A549 (cell line): ENCODE results near the gene SSMEM1. TPM values are rescaled to one million over a fixed set of nuclear protein-coding genes. Genes with fewer than 3 reads are reported as not detected.

ENCODE experiments used
- ATAC-seq, 2 experiments: fragments of 200-7000 bp in 1 of 2; fragments of >200 bp in 1 of 2; cut with Nextera tagmentation in 1 of 2; cut with Tn5 transposase in 1 of 2; 3 replicates each; pipeline versions ENCODE4 v1.8.0 to v1.9.1; 2018 to 2020; ENCODE audit warnings: mild to moderate bottlenecking in 1 of 2, moderate library complexity in 1 of 2
- CTCF ChIA-PET: fragments of 300-600 bp; sonication (Branson Sonifier 250); formaldehyde crosslinking; extraction: SDS; loops from one replicate; lab custom pipeline; 2021; ENCODE audit warnings: antibody characterized with exemption, inconsistent platforms; lab: Yijun Ruan, JAX
- POLR2A ChIA-PET: fragments of 350-600 bp; formaldehyde crosslinking; extraction: SDS; loops from one replicate; lab custom pipeline; 2021; ENCODE audit warnings: antibody characterized with exemption, inconsistent platforms; lab: Yijun Ruan, JAX
- DNase-seq, 2 experiments: peaks; one replicate each; pipeline versions ENCODE4 v3.0.0 to v3.0.0-alpha.2; 2011 to 2016; ENCODE audit warnings: low read depth in 1 of 2, low spot score in 1 of 2
- FAIRE-seq: peaks from 2 replicates; lab custom pipeline; 2011; peaks lifted over from hg19 to GRCh38; lab: Jason Lieb, UNC
- H3K27ac ChIP-seq, 2 experiments: fragments of >200 bp; sonication (Bioruptor Twin); formaldehyde crosslinking; 3 replicates each; pipeline ENCODE4 v1.5.1; 2016 to 2017
- H3K4me1 ChIP-seq: fragments of >200 bp; sonication (Bioruptor Twin); formaldehyde crosslinking; 3 replicates; pipeline ENCODE4 v1.6.1; 2016
- H3K4me2 ChIP-seq: fragments of >200 bp; sonication (Bioruptor Twin); formaldehyde crosslinking; 3 replicates; pipeline ENCODE4 v1.6.1; 2016
- H3K4me3 ChIP-seq: fragments of >200 bp; sonication (Bioruptor Twin); formaldehyde crosslinking; 3 replicates; pipeline ENCODE4 v1.5.1; 2016
- H3K9me3 ChIP-seq: fragments of >200 bp; sonication (Bioruptor Twin); formaldehyde crosslinking; 3 replicates; pipeline ENCODE4 v1.6.1; 2016
- BHLHE40 ChIP-seq: IDR thresholded peaks from 2 replicates; pipeline ENCODE4 v1.6.1; 2012; ENCODE audit warnings: low read depth, low read length, inconsistent platforms
- CBX2 ChIP-seq: fragments of 200-600 bp; sonication (generic); IDR thresholded peaks from 2 replicates; pipeline ENCODE4 v1.6.1; 2016; ENCODE audit warnings: low read depth, mild to moderate bottlenecking, borderline replicate concordance
- EHMT2 ChIP-seq: fragments of 200-600 bp; sonication (generic); IDR thresholded peaks from 2 replicates; pipeline ENCODE4 v1.6.1; 2016; ENCODE audit warnings: antibody characterized with exemption, low read depth, mild to moderate bottlenecking, moderate library complexity
- ESRRA ChIP-seq: fragments of 150-350 bp; IDR thresholded peaks from 2 replicates; pipeline ENCODE4 v1.6.1; 2014; ENCODE audit warnings: mild to moderate bottlenecking, low read length, borderline replicate concordance
- FOSB ChIP-seq: fragments of 250-450 bp; sonication (Bioruptor Pico); IDR thresholded peaks from 2 replicates; pipeline ENCODE4 v1.5.0; 2020; ENCODE audit warnings: mild to moderate bottlenecking, moderate library complexity
- FOSL2 ChIP-seq, 2 experiments: fragments of 450-650 bp in 1 of 2; fragments of >200 bp in 1 of 2; sonication (Bioruptor Twin) in 1 of 2; formaldehyde crosslinking; IDR thresholded peaks; 2 replicates each; pipeline versions ENCODE4 v1.5.0 to v1.6.1; 2016 to 2020; ENCODE audit warnings: mild to moderate bottlenecking in 1 of 2, moderate library complexity in 1 of 2
- GATA3 ChIP-seq: IDR thresholded peaks from 2 replicates; pipeline ENCODE4 v1.6.1; 2012; ENCODE audit warnings: borderline replicate concordance
- HDAC2 ChIP-seq: fragments of 200-600 bp; sonication (generic); IDR thresholded peaks from 2 replicates; pipeline ENCODE4 v1.6.1; 2016
- HOXB13 ChIP-seq: fragments of 250-450 bp; sonication (Bioruptor Pico); IDR thresholded peaks from 2 replicates; pipeline ENCODE4 v1.5.0; 2020; ENCODE audit warnings: low read depth, mild to moderate bottlenecking, moderate library complexity
- MYC ChIP-seq: IDR thresholded peaks from 2 replicates; pipeline ENCODE4 v1.6.1; 2012; ENCODE audit warnings: mild to moderate bottlenecking, inconsistent platforms, low read length, improper control_type of control experiment, borderline replicate concordance
- NPAS2 ChIP-seq: fragments of 250-450 bp; sonication (Bioruptor Pico); IDR thresholded peaks from 2 replicates; pipeline ENCODE4 v1.8.0; 2022; ENCODE audit warnings: mild to moderate bottlenecking, moderate library complexity, borderline replicate concordance
- PHF8 ChIP-seq: fragments of 200-600 bp; sonication (generic); IDR thresholded peaks from 2 replicates; pipeline ENCODE4 v1.6.1; 2016; ENCODE audit warnings: low read depth, mild to moderate bottlenecking, antibody characterized with exemption, moderate library complexity, borderline replicate concordance
- RAD21 ChIP-seq, 2 experiments: fragments of >200 bp in 1 of 2; sonication (Bioruptor Twin) in 1 of 2; formaldehyde crosslinking in 1 of 2; IDR thresholded peaks in 1 of 2; conservative IDR thresholded peaks in 1 of 2; 2 replicates in 1 of 2; 3 replicates in 1 of 2; pipeline ENCODE4 v1.6.1; 2012 to 2018; ENCODE audit warnings: inconsistent platforms in 1 of 2
- RCOR1 ChIP-seq: fragments of 150-350 bp; IDR thresholded peaks from 2 replicates; pipeline ENCODE4 v1.6.1; 2014; ENCODE audit warnings: antibody characterized with exemption, low read length, low read depth
- RNF2 ChIP-seq: fragments of 200-600 bp; sonication (generic); IDR thresholded peaks from 2 replicates; pipeline ENCODE4 v1.6.1; 2016; ENCODE audit warnings: low read depth, mild to moderate bottlenecking, antibody characterized with exemption, moderate library complexity, borderline replicate concordance
- SMC3 ChIP-seq: fragments of >200 bp; sonication (Bioruptor Twin); formaldehyde crosslinking; IDR thresholded peaks from 3 replicates; pipeline ENCODE4 v1.6.1; 2018; ENCODE audit warnings: inconsistent platforms
- SREBF2 ChIP-seq: fragments of 450-650 bp; IDR thresholded peaks from 2 replicates; pipeline ENCODE4 v1.6.1; 2014; ENCODE audit warnings: mild to moderate bottlenecking, moderate library complexity
- TFCP2L1 ChIP-seq: fragments of 250-450 bp; sonication (Bioruptor Pico); IDR thresholded peaks from 2 replicates; pipeline ENCODE4 v1.5.0; 2021; ENCODE audit warnings: mild to moderate bottlenecking
- TP53 ChIP-seq: fragments of 250-450 bp; sonication (Bioruptor Pico); IDR thresholded peaks from 2 replicates; pipeline ENCODE4 v1.5.0; 2021; ENCODE audit warnings: mild to moderate bottlenecking, moderate library complexity
- ZC3H11A ChIP-seq: fragments of 450-650 bp; IDR thresholded peaks from 2 replicates; pipeline ENCODE4 v1.6.1; 2014; ENCODE audit warnings: antibody characterized with exemption, mild to moderate bottlenecking
- ZFP36 ChIP-seq: fragments of 450-650 bp; IDR thresholded peaks from 2 replicates; pipeline ENCODE4 v1.6.1; 2014; ENCODE audit warnings: borderline replicate concordance; ENCODE audit not compliant: partially characterized antibody
- WGBS: methylation state at CpG from one replicate; pipeline ENCODE4 v1.1.6; 2017; ENCODE audit errors: missing lambda C conversion rate; 5-methylcytosine and 5-hydroxymethylcytosine counted together
- polyA plus RNA-seq, 4 experiments: library from polyadenylated mRNA; depleted of rRNA in 3 of 4; stranded (reverse); fragments of >200 nt; fragmentation: RNase III in 1 of 4; extraction: RNeasy Plus Mini Kit Qiagen cat#74134 plus additional on column Dnase treatment in 1 of 4; gene quantifications; 2 replicates in 3 of 4; 3 replicates in 1 of 4; pipeline ENCODE4 v1.2.3, GENCODE V29; 2011 to 2017
- TF ChIP-seq, protein P1 (sequence below): fragments of >200 bp; sonication (Bioruptor Twin); formaldehyde crosslinking; IDR thresholded peaks from 2 replicates; pipeline ENCODE4 v1.6.1; 2016
- TF ChIP-seq, protein P2 (sequence below): fragments of >200 bp; sonication (Bioruptor Twin); formaldehyde crosslinking; IDR thresholded peaks from 3 replicates; pipeline ENCODE4 v1.6.1; 2016
- TF ChIP-seq, protein P3 (sequence below): fragments of 250-450 bp; sonication (Bioruptor Pico); IDR thresholded peaks from 2 replicates; pipeline ENCODE4 v1.5.0; 2021; ENCODE audit warnings: mild to moderate bottlenecking, moderate library complexity, borderline replicate concordance
- TF ChIP-seq, protein P4 (sequence below): fragments of 150-350 bp; IDR thresholded peaks from 2 replicates; pipeline ENCODE4 v1.6.1; 2014; ENCODE audit warnings: low read depth, mild to moderate bottlenecking, low read length
- TF ChIP-seq, protein P5 (sequence below): fragments of 250-450 bp; sonication (Bioruptor Pico); IDR thresholded peaks from 2 replicates; pipeline ENCODE4 v1.5.0; 2020; ENCODE audit warnings: low read depth, mild to moderate bottlenecking, moderate library complexity

SSMEM1 gene
- polyA plus RNA-seq, 2 of the 4 experiments (the other 2 are of a cell fraction), result not detected

DNA sequence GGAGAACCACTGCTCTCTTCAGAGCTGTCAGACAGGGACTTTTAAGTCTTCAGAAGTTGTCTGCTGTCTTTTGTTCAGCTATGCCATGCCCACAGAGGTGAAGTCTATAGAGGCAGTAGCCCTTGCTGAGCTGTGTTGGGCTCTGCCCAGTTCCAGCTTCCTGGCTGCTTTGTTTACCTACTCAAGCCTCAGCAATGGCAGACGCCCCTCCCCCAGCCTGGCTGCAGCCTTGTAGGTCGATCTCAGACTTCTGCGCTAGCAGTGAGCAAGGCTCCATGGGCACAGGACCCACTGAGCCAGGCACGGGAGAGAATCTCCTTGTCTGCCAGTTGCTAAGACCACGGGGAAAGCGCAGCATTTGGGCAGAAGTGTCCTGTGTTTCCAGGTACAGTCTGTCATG is 46.9 kb downstream of the SSMEM1 start:
- 50% methylated on average over 5 of the region's 6 CpGs for WGBS
- H3K27ac ChIP-seq, result no peak overlapping the region
- no peaks in the 10 kb centered on the region for H3K4me1 ChIP-seq
- DNase-seq, result no peak
- ChIA-PET CTCF (interaction anchor here (1.0 kb wide), 1 partner anchor 11 kb away, joined by 4 read pairs; no protein-coding TSS in a partner anchor), POLR2A (no interaction called here)
- H3K9me3 ChIP-seq, result peaks cover 28% of the 10 kb centered on the region
- no peak for FAIRE-seq
- no peak overlapping the region for H3K4me2 ChIP-seq
- no peak for ATAC-seq
- H3K4me3 ChIP-seq, result no peak overlapping the region
- TF ChIP-seq, protein P1, sequence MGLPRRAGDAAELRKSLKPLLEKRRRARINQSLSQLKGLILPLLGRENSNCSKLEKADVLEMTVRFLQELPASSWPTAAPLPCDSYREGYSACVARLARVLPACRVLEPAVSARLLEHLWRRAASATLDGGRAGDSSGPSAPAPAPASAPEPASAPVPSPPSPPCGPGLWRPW, result no peak
- TF ChIP-seq SREBF2 (no peak), PHF8 (no peak), TFCP2L1 (CRISPR knock-in tag) (no peak), SMC3 (no peak), ZC3H11A (no peak), MYC (no peak), FOSL2 (IDR thresholded peaks at IDR 0.05) (no peak), FOSL2 (CRISPR knock-in tag; IDR thresholded peaks at IDR 0.05) (no peak), EHMT2 (no peak), TP53 (CRISPR knock-in tag) (no peak), GATA3 (no peak)
- TF ChIP-seq, protein P2, sequence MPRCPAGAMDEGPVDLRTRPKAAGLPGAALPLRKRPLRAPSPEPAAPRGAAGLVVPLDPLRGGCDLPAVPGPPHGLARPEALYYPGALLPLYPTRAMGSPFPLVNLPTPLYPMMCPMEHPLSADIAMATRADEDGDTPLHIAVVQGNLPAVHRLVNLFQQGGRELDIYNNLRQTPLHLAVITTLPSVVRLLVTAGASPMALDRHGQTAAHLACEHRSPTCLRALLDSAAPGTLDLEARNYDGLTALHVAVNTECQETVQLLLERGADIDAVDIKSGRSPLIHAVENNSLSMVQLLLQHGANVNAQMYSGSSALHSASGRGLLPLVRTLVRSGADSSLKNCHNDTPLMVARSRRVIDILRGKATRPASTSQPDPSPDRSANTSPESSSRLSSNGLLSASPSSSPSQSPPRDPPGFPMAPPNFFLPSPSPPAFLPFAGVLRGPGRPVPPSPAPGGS, result no peak
- TF ChIP-seq, protein P3, sequence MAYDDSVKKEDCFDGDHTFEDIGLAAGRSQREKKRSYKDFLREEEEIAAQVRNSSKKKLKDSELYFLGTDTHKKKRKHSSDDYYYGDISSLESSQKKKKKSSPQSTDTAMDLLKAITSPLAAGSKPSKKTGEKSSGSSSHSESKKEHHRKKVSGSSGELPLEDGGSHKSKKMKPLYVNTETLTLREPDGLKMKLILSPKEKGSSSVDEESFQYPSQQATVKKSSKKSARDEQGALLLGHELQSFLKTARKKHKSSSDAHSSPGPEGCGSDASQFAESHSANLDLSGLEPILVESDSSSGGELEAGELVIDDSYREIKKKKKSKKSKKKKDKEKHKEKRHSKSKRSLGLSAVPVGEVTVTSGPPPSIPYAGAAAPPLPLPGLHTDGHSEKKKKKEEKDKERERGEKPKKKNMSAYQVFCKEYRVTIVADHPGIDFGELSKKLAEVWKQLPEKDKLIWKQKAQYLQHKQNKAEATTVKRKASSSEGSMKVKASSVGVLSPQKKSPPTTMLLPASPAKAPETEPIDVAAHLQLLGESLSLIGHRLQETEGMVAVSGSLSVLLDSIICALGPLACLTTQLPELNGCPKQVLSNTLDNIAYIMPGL (CRISPR knock-in tag), result no peak

DNA sequence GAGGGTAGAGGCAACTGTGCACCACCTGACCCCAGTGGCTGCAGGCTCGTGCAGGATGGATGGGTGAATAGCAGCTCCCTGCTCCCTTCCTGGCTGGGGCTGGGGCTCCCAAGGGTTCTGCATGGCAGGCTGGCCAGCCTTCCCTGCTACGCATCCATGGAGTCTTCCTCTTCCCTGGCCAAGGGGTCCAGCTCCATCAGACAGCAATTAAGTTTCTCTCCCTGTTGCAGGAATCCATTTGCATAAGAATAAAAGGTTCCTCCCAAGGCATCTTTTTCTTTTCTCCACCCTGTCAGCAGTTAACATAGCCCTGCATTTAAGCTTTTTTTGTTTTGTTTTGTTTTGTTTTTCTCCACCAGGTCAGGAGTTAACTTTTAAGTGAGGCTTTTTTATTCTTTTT is 49.0 kb downstream of the SSMEM1 start:
- 38% methylated on average over 2 of the region's 2 CpGs for WGBS
- no peaks in the 10 kb centered on the region for H3K4me1 ChIP-seq
- TF ChIP-seq SMC3 (no peak), MYC (no peak), HOXB13 (CRISPR knock-in tag) (no peak), ZFP36 (no peak)
- H3K27ac ChIP-seq, result no peak overlapping the region
- no peak overlapping the region for H3K4me2 ChIP-seq
- DNase-seq (no peak), FAIRE-seq (no peak), ATAC-seq (no peak)
- H3K4me3 ChIP-seq, result no peak overlapping the region
- POLR2A ChIA-PET, result no interaction called here
- CTCF ChIA-PET, result no interaction called here
- H3K9me3 ChIP-seq, result peaks cover 31% of the 10 kb centered on the region

DNA sequence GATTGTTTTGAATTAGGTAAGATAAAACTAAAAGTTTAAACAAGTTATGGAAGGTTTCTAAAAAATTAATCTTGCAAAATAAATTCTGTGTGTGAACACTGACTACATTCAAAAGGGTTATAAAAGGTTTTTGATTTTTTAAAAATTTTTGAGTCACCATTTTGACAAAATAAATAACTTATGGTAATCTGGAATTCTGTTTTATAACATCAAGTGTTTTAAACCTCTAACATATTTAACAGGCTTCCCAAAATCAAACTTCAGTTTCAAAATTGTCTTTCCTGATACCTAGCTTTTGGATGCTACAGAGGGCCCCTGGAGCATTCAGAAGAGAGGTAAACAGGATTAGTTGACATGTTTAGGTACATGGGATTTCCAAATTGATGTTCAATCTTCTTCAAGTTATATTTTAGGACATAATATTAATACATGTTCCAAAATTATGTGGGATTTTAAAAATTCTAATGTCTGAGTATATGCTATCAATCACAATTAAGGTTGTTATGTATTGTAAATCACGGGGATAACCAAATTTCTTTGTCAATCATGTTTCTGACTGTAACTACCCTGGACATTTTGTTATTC is 50.9 kb downstream of the SSMEM1 start:
- DNase-seq, result no peak
- no peak overlapping the region for H3K4me2 ChIP-seq
- no peak overlapping the region for H3K27ac ChIP-seq
- POLR2A ChIA-PET, result no interaction called here
- FAIRE-seq, result no peak
- WGBS, result 2% methylated on average over 1 of the region's 1 CpG
- H3K4me1 ChIP-seq, result no peaks in the 10 kb centered on the region
- no peak for ATAC-seq
- peaks cover 31% of the 10 kb centered on the region for H3K9me3 ChIP-seq
- CTCF ChIA-PET, result interaction anchor here (0.5 to 1.4 kb wide), 3 partner anchors 18 to 572 kb away, joined by 3 read pairs; no protein-coding TSS in a partner anchor
- H3K4me3 ChIP-seq, result no peak overlapping the region
- TF ChIP-seq ESRRA, result no peak
- TF ChIP-seq, protein P4, sequence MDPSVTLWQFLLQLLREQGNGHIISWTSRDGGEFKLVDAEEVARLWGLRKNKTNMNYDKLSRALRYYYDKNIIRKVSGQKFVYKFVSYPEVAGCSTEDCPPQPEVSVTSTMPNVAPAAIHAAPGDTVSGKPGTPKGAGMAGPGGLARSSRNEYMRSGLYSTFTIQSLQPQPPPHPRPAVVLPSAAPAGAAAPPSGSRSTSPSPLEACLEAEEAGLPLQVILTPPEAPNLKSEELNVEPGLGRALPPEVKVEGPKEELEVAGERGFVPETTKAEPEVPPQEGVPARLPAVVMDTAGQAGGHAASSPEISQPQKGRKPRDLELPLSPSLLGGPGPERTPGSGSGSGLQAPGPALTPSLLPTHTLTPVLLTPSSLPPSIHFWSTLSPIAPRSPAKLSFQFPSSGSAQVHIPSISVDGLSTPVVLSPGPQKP, result no peak
- TF ChIP-seq EHMT2, result no peak
- no peak for TF ChIP-seq NPAS2 (CRISPR knock-in tag)
- TF ChIP-seq, protein P5, sequence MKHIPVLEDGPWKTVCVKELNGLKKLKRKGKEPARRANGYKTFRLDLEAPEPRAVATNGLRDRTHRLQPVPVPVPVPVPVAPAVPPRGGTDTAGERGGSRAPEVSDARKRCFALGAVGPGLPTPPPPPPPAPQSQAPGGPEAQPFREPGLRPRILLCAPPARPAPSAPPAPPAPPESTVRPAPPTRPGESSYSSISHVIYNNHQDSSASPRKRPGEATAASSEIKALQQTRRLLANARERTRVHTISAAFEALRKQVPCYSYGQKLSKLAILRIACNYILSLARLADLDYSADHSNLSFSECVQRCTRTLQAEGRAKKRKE (CRISPR knock-in tag), result no peak
- no peak for TF ChIP-seq SREBF2
- no peak for TF ChIP-seq PHF8
- no peak for TF ChIP-seq HDAC2
- TF ChIP-seq RNF2, result no peak
- no peak for TF ChIP-seq TP53 (CRISPR knock-in tag)
- no peak for TF ChIP-seq RAD21 (conservative IDR thresholded peaks at IDR 0.05 in 1 of 2, IDR thresholded peaks at IDR 0.05 in 1 of 2)
- TF ChIP-seq CBX2, result no peak
- no peak for TF ChIP-seq BHLHE40
- TF ChIP-seq RCOR1, result no peak
- TF ChIP-seq FOSB (CRISPR knock-in tag), result no peak
